Measurements from ENCODE around the gene SPATA12. TPM values are rescaled to one million over a fixed set of nuclear protein-coding genes. Genes with fewer than 3 reads are reported as not detected.

The SPATA12 gene
- total RNA-seq, 2 experiments from 2014 or later, result not detected

- CTCF ChIA-PET, result no interaction called here
- ATAC-seq (no peak), DNase-seq (no peak)
- Mint-ChIP-seq H3K36me3 (ENCODE audit: low read depth) (no peaks in the 10 kb centered on the region), H3K4me1 (ENCODE audit: low read depth) (peaks cover 7% of the 10 kb centered on the region), H3K27me3 (peaks cover 42% of the 10 kb centered on the region), H3K4me3 (no peak overlapping the region), H3K9me3 (no peaks in the 10 kb centered on the region), H3K27ac (no peak overlapping the region)
- intact Hi-C loops (cut with micrococcal nuclease), result no loop called here
- TF ChIP-seq, protein P1, sequence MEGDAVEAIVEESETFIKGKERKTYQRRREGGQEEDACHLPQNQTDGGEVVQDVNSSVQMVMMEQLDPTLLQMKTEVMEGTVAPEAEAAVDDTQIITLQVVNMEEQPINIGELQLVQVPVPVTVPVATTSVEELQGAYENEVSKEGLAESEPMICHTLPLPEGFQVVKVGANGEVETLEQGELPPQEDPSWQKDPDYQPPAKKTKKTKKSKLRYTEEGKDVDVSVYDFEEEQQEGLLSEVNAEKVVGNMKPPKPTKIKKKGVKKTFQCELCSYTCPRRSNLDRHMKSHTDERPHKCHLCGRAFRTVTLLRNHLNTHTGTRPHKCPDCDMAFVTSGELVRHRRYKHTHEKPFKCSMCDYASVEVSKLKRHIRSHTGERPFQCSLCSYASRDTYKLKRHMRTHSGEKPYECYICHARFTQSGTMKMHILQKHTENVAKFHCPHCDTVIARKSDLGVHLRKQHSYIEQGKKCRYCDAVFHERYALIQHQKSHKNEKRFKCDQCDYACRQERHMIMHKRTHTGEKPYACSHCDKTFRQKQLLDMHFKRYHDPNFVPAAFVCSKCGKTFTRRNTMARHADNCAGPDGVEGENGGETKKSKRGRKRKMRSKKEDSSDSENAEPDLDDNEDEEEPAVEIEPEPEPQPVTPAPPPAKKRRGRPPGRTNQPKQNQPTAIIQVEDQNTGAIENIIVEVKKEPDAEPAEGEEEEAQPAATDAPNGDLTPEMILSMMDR (IDR thresholded peaks at IDR 0.05), result no peak
- POLR2A ChIA-PET, result no interaction called here
Measured at GRCh38 chr3:57074135-57074534, 13.7 kb downstream of the SPATA12 start.

DNA sequence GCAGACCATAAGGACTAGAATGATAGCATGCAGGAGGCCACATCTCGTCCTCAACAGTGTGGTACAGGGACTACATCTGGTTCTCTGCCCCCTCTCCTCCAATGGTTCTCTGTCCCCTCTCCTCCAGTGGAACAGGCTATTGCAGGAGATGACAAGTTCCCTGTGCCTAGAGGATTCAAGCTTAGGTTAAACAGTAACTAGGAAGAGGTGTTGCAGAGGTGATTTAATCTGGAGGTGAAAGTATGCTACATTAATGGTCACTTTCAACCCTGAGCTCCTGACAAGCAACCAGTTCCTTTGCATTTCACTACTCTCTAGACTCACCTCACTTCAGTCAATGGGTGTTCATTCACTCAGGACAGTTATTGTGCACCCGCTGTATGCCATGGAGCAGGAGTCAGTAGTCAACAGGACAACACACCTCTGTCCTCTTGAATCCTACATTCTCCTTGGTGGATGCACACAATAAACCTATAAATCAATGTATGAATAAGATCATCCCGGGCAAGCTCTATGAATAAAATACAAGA is 16.0 kb downstream of the SPATA12 start:
- H3K4me3 Mint-ChIP-seq, result no peak overlapping the region
- no peaks in the 10 kb centered on the region for H3K9me3 Mint-ChIP-seq
- H3K27me3 Mint-ChIP-seq, result peaks cover 55% of the 10 kb centered on the region
- TF ChIP-seq, protein P1 (IDR thresholded peaks at IDR 0.05), result no peak
- H3K4me1 Mint-ChIP-seq (ENCODE audit: low read depth), result peaks cover 7% of the 10 kb centered on the region
- ATAC-seq (no peak), DNase-seq (no peak)
- ChIA-PET CTCF (interaction anchor here (1.5 kb wide), 1 partner anchor 20 kb away, joined by 3 read pairs; no protein-coding TSS in a partner anchor), POLR2A (interaction anchor here (0.6 kb wide), 1 partner anchor 14 kb away, joined by 3 read pairs; no protein-coding TSS in a partner anchor)
- H3K36me3 Mint-ChIP-seq (ENCODE audit: low read depth), result no peaks in the 10 kb centered on the region
- intact Hi-C loops (cut with micrococcal nuclease), result no loop called here
- H3K27ac Mint-ChIP-seq, result no peak overlapping the region

- ATAC-seq (no peak), DNase-seq (no peak)
- Mint-ChIP-seq H3K9me3 (no peaks in the 10 kb centered on the region), H3K36me3 (ENCODE audit: low read depth) (no peaks in the 10 kb centered on the region), H3K27ac (no peak overlapping the region), H3K4me3 (peak overlapping the region; percentile 42), H3K27me3 (peaks cover 54% of the 10 kb centered on the region), H3K4me1 (ENCODE audit: low read depth) (peaks cover 7% of the 10 kb centered on the region)
- CTCF ChIA-PET, result interaction anchor here (1.2 to 1.8 kb wide), 3 partner anchors 23 to 82 kb away, joined by 4 to 8 read pairs (median 5); no protein-coding TSS in a partner anchor
- TF ChIP-seq, protein P1 (IDR thresholded peaks at IDR 0.05), result no peak
- POLR2A ChIA-PET, result no interaction called here
- intact Hi-C loops (cut with micrococcal nuclease), result no loop called here
Measured at GRCh38 chr3:57077630-57078343, 17.3 kb downstream of the SPATA12 start.

- H3K4me3 Mint-ChIP-seq, result peak overlapping the region; percentile 42
- no peaks in the 10 kb centered on the region for H3K36me3 Mint-ChIP-seq (ENCODE audit: low read depth)
- ChIA-PET CTCF (interaction anchor here (1.2 to 1.8 kb wide), 3 partner anchors 22 to 83 kb away, joined by 4 to 8 read pairs (median 5); no protein-coding TSS in a partner anchor), POLR2A (no interaction called here)
- H3K27ac Mint-ChIP-seq, result no peak overlapping the region
- peaks cover 7% of the 10 kb centered on the region for H3K4me1 Mint-ChIP-seq (ENCODE audit: low read depth)
- intact Hi-C loops (cut with micrococcal nuclease), result no loop called here
- ATAC-seq, result peak; percentile 50
- peak; percentile 46 for DNase-seq
- TF ChIP-seq, protein P1 (IDR thresholded peaks at IDR 0.05), result no peak
- H3K27me3 Mint-ChIP-seq, result peaks cover 54% of the 10 kb centered on the region
- H3K9me3 Mint-ChIP-seq, result no peaks in the 10 kb centered on the region
Measured at GRCh38 chr3:57078344-57078634, 17.8 kb downstream of the SPATA12 start.

All from activated CD8-positive, alpha-beta T cell treated with anti-CD3 and anti-CD28 coated beads for 36 hours (primary cell).